Stimulated activated CD8-positive, alpha-beta memory T cell treated with anti-CD3 and anti-CD28 coated beads, Interleukin-2, amount 100 ng/mL, for 1 hour (primary cell): Measurements from ENCODE around the gene KCNH1.

Source experiments
- DNase-seq, 2 donors: peaks; one replicate each; pipeline ENCODE4 v3.0.0-alpha.2; 2020; ENCODE audit warnings: low read depth in 2 of 2

Gene KCNH1

DNA sequence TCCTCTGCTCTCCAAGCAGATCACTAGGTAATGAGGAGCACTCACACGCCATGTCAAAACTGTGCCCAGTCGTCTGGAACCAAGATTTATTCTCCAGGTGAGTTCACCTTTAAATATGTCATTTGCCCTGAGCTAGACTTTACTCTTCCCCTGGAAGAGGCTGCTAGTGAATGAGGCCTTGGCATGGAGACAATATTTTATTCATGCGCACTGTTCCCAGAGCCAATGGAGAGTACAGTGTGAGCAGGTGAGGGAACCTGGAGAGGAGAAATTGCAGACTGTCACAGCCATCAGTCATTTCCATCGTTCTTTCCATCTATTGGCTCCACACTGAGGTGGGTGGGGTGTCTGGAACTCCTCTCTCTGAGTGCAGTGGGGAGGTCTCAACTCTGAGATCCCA lies 333.6 kb downstream of the KCNH1 start:
- DNase-seq, result no peak

GRCh38 chr1:210797422-210797821 lies 336.5 kb downstream of the KCNH1 start:
- DNase-seq, result no peak

- DNase-seq, result no peak
These were observed 337.5 kb downstream of the KCNH1 start for GRCh38 chr1:210796421-210796820.

DNA sequence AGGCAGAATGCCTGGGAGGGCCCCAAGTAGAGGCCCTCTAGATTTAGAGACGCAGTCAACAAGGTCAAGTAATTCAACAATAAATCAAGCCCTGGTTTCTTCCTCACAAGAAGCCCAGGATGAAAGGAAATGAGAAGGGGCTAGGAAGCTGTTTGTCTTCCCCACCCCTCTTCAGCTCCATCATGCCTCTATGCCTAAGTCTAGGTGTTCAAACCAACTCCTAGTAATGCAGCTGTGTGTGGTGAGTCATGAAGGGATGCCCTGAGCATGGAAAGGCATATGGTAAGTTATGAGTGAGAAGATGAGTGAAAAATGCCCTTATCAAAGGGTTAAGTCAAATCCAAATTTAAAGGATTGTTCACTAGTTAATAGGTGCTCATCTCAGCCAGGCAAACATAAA lies 339.5 kb downstream of the KCNH1 start:
- no peak for DNase-seq

- DNase-seq, result no peak
These were observed 341.5 kb downstream of the KCNH1 start for GRCh38 chr1:210792250-210793102.

- DNase-seq, result no peak
These were observed 343.8 kb downstream of the KCNH1 start for GRCh38 chr1:210790196-210790595.

- DNase-seq, result no peak
These were observed 346.1 kb downstream of the KCNH1 start for GRCh38 chr1:210787800-210788199.

DNA sequence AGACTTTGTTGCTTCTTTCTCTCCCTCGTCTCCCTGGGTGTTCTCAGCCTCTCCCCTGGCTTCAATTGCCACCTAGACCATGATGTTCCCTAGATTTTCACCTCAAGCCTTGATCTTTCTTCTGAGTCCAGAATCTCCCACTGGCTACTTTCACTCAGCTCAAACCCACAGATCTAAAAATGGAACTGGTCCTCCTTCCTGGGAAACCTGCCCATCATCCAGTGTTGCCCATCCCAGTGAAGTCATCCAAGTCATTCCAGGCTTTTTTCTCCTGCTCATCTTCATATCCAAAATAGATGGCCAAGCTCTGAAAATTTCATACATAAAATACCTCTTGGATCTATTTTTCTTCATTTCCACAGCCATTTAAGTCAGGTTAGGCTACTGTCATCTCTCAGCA lies 347.4 kb downstream of the KCNH1 start:
- no peak for DNase-seq

GRCh38 chr1:210783925-210784324 lies 350.0 kb downstream of the KCNH1 start:
- DNase-seq, result no peak

- DNase-seq, result no peak
These were observed 352.3 kb downstream of the KCNH1 start for GRCh38 chr1:210781652-210782051.

DNA sequence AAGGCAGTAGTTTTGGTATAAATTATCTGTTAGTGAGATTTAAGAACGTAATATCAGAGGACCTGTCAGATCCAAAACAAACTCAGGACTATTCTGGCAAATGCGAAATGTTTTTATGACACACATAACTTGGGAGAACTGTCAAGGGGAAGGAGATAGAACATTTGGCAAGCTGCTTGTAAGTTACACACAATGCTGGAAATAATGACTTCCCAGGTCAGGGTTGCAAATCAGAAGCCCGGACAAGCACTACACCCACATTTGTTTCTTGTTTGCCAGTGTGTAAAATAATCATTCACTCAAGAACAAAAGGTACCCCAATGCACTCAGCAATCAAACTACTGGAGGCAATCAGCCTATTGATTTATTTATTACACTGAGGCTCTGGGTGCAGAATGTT lies 354.7 kb downstream of the KCNH1 start:
- no peak for DNase-seq

DNA sequence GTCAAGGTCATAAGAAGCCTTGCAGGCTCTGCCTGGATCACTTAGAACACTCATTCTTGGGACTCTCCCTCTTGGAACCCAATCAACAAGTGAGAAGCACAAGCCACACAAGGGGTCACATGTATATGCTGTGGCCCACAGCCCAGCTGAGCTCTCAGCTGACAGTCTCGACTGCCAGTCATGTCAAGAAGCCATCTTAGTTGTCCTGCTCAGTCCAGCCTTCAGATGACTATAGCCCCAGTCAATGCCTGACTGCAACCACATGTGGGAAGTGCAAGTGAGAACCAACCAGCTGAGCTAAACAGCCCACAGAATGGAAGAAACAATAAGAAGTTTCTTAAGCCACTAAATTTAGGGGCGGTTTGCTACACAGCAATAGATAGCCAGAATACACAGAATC lies 356.0 kb downstream of the KCNH1 start:
- no peak for DNase-seq

DNA sequence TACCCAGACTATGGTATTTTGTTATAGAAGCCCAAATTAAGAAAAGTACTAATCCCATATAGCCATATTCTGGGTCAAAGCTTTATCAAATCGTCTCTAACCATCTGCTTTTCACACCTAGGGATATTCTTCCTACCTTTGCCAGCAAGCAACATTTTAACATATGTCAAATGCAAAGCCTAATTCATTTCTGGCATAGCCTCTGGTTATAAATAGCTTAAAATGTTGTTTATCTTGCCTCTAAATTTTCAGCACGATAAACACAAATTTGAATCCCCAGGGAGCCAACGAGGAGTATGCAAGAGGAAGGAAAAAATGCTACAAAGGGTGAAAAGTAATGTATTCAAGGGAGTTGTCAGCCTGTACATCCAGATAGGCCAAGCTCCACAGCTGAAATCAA lies 357.2 kb downstream of the KCNH1 start:
- DNase-seq, result no peak

GRCh38 chr1:210775289-210775688 lies 358.7 kb downstream of the KCNH1 start:
- no peak for DNase-seq

DNA sequence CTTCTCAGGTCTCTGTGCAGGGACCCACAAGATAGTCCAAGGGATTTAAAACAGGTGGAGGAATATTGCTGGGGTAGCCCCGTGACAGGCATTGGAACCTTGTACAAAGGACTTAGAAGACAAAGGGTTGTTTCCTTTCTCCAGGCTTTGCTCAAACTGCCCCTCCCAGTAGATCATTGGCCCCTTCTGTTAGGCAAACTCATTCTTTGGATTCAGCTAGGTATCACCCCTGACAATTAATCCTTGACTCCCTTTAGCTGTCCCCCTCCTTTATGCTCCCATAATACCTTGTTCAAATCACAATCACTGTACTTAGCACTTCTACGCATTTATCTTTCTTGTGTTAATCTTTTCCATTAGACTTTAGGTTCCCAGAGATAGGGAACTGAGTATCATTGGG lies 360.5 kb downstream of the KCNH1 start:
- no peak for DNase-seq

DNA sequence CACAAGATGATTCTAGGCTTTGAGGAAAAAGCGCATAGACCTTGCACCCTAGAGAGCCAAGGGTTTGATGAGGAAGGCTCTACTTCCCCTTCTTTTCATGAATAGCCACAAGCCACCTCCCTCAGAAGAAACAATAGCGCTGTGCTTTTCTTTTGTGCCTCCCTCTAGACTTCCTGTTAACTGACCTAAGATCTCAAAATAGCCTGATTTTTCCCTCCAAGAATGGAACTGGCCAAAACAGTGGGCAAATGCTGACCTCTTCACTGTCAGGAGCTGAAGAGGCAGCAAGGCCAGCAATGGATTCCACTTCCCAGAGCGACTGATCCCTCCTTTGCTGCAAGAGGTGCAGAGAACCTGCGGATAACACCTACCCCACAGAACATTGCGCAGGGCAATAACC lies 362.8 kb downstream of the KCNH1 start:
- no peak for DNase-seq

DNA sequence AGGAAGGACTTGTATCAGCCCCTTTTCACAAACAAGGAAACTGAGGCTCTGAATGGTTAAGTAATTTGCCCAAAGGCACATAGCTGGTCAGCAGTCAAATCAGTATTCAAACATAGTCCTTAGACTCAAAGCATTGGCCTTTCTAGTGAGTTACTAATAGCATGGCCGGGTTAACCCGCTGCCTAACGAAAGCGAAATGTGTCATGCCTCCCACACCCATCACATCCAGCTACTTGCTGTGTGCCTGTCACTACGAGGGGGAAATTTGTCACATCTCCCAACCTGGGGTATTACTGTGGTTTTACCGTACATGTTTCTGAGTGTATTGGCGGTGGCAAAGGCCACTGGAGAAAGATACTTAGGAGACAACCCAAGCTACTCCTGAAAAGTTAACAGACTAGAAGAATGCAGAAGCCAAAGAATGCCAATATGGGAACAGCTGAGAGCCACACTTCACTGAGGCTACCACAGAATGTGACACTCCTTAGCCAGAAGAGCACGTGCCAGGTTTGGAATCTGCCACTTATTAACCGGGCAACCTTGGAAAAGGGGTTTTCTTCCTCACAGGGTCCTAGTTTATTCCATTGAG lies 363.5 kb downstream of the KCNH1 start:
- DNase-seq, result no peak

GRCh38 chr1:210769473-210769872 lies 364.5 kb downstream of the KCNH1 start:
- no peak for DNase-seq

DNA sequence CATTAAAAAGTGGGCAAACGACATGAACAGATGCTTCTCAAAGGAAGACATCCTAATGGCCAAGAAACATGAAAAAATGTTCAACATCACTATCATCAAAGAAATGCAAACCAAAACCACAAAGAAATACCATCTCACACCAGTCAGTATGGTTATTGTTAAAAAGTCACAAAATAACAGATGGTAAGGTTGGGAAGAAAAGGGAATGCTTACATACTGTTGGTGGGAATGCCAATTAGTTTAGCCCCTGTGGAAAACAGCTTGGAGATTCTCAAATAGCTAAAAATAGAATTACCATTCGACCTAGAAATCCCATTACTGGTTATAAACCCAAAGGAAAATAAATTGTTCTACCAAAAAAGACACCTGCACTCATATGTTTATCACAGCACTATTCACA lies 369.4 kb downstream of the KCNH1 start:
- no peak for DNase-seq

- no peak for DNase-seq
These were observed 375.2 kb downstream of the KCNH1 start for GRCh38 chr1:210758761-210759160.

GRCh38 chr1:210758261-210758660 lies 375.7 kb downstream of the KCNH1 start:
- no peak for DNase-seq

DNA sequence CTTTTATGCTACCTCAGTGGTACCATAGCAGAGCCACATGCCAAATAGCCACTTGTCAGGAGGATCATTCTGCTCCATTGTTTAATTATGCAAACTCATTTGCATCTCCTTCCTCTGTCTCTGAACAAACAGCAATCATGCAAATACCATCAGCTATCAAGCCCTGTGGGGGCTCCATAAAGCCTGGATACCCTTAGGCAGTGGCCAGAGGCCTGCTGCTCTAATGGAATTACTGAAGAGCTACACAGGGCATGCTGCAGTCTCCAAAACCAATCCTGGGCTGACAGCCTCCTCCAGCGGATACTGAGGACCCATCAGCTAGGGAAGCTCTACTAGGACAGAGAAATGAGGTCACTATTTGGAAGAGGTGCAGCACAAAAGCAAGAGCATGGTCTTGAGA lies 376.3 kb downstream of the KCNH1 start:
- DNase-seq, result no peak

GRCh38 chr1:210755991-210756659 lies 377.8 kb downstream of the KCNH1 start:
- no peak for DNase-seq
